Measurements from ENCODE around the gene RFXAP.
"Not testable (repeated sequence)": the region's sequence is repeated elsewhere in the genome, so short reads cannot be mapped to it uniquely, and the experiment has no call there.

The RFXAP gene

GRCh38 chr13:36818804-36819738 is at the start of gene RFXAP:
Gene RFXAP, plus strand, starts transcription at chr13:36819222. Its CDS starts 136 bp downstream, at chr13:36819358.
- DNase-seq: peak; percentile 93

GRCh38 chr13:36769545-36769944 is 49.5 kb upstream of the RFXAP start:
- no peak for DNase-seq

- no peak for DNase-seq
Observed at GRCh38 chr13:36770741-36771140, 48.3 kb upstream of the RFXAP start.

GRCh38 chr13:36772853-36773252 is 46.2 kb upstream of the RFXAP start:
- no peak for DNase-seq

- no peak for DNase-seq
Observed at GRCh38 chr13:36774931-36775330, 44.1 kb upstream of the RFXAP start.

- DNase-seq: no peak
Observed at GRCh38 chr13:36776175-36776574, 42.8 kb upstream of the RFXAP start.

- DNase-seq: peak; percentile 50
Observed at GRCh38 chr13:36778083-36778671, 40.8 kb upstream of the RFXAP start.

GRCh38 chr13:36783890-36784289 is 35.1 kb upstream of the RFXAP start:
- DNase-seq: no peak

- DNase-seq: not testable (repeated sequence)
Observed at GRCh38 chr13:36786175-36786574, 32.8 kb upstream of the RFXAP start.

GRCh38 chr13:36787181-36787580 is 31.8 kb upstream of the RFXAP start:
- no peak for DNase-seq

GRCh38 chr13:36788276-36788675 is 30.7 kb upstream of the RFXAP start:
- DNase-seq: no peak

GRCh38 chr13:36789061-36789460 is 30.0 kb upstream of the RFXAP start:
- no peak for DNase-seq

GRCh38 chr13:36789730-36790129 is 29.3 kb upstream of the RFXAP start:
- DNase-seq: no peak

- no peak for DNase-seq
Observed at GRCh38 chr13:36794706-36795105, 24.3 kb upstream of the RFXAP start.

GRCh38 chr13:36795463-36795862 is 23.6 kb upstream of the RFXAP start:
- DNase-seq: no peak

- DNase-seq: no peak
Observed at GRCh38 chr13:36796052-36796451, 23.0 kb upstream of the RFXAP start.

- no peak for DNase-seq
Observed at GRCh38 chr13:36801035-36801434, 18.0 kb upstream of the RFXAP start.

GRCh38 chr13:36804588-36804987 is 14.4 kb upstream of the RFXAP start:
- no peak for DNase-seq

- no peak for DNase-seq
Observed at GRCh38 chr13:36806102-36806501, 12.9 kb upstream of the RFXAP start.

- DNase-seq: no peak
Observed at GRCh38 chr13:36807616-36808015, 11.4 kb upstream of the RFXAP start.

GRCh38 chr13:36813225-36813624 is 5.8 kb upstream of the RFXAP start:
- DNase-seq: no peak

GRCh38 chr13:36814465-36814864 is 4.6 kb upstream of the RFXAP start:
- DNase-seq: no peak

GRCh38 chr13:36815062-36815461 is 4.0 kb upstream of the RFXAP start:
- DNase-seq: no peak

Measured in left hindlimb (tissue), 1 donor.